Cardiac fibroblast (primary cell): ENCODE data around the gene CHGA.

Source experiments
- DNase-seq, 2 donors: peaks; one replicate each; pipeline versions ENCODE4 v3.0.0 to v3.0.0-alpha.2; 2010; ENCODE audit warnings: low read depth in 2 of 2
- H3K4me3 ChIP-seq, 2 donors: replicated peaks in 1 of 2; 1 replicate in 1 of 2; 2 replicates in 1 of 2; pipeline ENCODE4 v1.5.1; 2011; ENCODE audit warnings: low read depth in 2 of 2, low read length in 2 of 2, mild to moderate bottlenecking in 2 of 2, moderate library complexity in 1 of 2
- TF ChIP-seq, protein P1 (sequence below): IDR thresholded peaks from one replicate; pipeline ENCODE4 v1.5.1; 2011; ENCODE audit warnings: low read depth, mild to moderate bottlenecking, low read length, inconsistent platforms

The CHGA gene

DNA sequence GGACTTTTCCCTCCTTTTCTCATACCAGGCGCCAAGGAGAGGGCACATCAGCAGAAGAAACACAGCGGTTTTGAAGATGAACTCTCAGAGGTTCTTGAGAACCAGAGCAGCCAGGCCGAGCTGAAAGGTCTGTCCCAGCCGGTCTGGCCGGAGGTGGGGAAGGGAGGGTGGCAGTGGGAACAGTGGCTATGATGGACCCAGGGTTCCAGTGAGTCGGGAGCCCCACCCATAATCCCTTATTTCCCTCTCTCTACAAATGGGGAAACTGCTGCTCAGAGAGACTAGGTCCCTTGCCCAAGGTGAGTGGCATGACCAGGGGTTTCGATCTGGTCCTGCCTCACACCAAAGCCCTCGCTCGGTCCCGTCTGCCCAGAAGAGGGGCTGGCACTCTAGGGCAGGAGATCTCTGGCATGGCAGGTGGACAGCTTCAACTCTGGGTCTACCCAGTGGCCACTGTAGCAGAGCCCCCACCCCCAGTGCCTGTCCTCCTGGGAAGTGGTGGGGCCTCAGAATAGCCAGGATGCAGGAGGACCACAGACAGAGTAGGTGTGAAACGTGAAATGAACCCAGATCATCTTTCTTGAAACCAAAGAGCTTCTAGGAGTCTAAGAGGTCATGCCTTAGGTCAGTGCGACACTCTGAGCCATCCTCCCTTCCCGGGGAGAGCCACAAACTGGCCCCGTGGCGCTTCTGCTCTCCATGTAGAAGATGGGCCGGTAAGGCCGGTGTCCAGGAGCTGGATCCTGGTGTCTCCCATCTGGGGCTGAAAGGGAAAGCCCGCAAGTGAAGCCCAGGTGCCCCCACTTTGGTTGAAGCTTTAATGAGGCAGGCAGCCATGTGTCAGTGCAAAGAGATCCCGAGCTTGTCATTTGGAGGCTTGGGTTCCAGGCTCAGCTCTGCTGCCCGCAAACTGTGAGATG, 7.0 kb downstream of the CHGA start:
- no peak overlapping the region for H3K4me3 ChIP-seq
- DNase-seq = no peak
- TF ChIP-seq, protein P1, sequence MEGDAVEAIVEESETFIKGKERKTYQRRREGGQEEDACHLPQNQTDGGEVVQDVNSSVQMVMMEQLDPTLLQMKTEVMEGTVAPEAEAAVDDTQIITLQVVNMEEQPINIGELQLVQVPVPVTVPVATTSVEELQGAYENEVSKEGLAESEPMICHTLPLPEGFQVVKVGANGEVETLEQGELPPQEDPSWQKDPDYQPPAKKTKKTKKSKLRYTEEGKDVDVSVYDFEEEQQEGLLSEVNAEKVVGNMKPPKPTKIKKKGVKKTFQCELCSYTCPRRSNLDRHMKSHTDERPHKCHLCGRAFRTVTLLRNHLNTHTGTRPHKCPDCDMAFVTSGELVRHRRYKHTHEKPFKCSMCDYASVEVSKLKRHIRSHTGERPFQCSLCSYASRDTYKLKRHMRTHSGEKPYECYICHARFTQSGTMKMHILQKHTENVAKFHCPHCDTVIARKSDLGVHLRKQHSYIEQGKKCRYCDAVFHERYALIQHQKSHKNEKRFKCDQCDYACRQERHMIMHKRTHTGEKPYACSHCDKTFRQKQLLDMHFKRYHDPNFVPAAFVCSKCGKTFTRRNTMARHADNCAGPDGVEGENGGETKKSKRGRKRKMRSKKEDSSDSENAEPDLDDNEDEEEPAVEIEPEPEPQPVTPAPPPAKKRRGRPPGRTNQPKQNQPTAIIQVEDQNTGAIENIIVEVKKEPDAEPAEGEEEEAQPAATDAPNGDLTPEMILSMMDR = no peak

DNA sequence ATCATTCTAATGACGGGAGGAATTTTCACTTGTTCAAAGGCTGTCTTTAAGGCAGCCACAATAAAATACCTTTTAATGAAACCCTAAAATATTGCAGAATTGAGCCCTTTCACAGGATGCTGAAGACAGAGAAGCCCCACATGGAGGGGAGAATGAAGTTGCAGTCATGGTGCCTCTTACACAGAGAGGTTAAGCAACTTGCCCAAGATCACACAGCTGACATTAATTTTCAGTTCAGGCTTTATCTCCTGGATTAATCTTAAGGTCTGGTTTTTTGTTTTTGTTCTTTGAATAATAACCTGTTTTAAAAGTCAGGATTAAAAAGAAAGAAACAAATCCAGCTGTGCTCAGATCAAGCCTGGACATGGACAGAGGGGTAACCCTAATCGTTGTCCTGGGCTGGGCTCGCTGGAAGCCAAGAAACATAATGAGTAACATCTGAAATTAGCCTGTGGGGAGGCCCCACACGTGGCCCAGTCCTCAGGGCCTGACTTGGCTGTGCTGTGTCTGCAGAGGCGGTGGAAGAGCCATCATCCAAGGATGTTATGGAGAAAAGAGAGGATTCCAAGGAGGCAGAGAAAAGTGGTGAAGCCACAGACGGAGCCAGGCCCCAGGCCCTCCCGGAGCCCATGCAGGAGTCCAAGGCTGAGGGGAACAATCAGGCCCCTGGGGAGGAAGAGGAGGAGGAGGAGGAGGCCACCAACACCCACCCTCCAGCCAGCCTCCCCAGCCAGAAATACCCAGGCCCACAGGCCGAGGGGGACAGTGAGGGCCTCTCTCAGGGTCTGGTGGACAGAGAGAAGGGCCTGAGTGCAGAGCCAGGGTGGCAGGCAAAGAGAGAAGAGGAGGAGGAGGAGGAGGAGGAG, 8.0 kb downstream of the CHGA start:
- TF ChIP-seq, protein P1 = no peak

DNA sequence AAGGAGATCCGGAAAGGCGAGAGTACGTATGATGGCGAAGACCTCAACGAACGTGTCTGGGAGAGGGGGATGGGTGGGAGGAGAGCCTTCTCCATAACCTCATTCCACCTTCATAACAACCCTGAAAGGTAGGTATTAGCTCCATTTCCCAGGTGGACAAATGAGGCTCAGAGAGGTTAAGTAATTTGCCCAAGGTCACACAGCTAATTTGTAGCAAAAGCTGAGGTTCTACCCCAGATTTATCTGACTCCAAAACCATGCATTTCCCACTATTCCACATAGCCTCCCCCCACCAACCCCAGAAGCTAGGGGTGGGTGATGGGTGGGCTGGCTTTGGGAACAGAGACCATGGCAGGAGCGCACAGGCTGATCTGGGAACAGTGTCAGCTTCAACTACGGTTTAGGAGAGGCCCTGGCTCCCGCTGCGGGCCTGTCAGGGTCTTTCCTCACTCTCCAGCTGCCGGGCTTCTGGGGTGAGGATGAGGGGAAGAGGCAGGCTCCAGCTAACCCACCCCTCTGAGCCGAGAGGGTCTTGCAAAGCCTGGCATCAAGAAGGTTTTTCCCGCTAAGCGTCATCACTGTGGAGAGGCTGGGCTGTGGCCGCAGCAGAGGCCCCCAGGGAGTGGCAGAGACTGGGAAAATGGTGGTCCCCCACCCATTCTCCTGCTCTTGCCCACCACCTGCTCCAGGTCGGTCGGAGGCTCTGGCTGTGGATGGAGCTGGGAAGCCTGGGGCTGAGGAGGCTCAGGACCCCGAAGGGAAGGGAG, 8.9 kb downstream of the CHGA start:
- no peak for DNase-seq
- H3K4me3 ChIP-seq = no peak overlapping the region
- TF ChIP-seq, protein P1 = no peak

More for the DNA sequence above, 8.0 kb downstream of the CHGA start:
- no peak overlapping the region for H3K4me3 ChIP-seq
- DNase-seq = peak; percentile 14 to 45

DNA sequence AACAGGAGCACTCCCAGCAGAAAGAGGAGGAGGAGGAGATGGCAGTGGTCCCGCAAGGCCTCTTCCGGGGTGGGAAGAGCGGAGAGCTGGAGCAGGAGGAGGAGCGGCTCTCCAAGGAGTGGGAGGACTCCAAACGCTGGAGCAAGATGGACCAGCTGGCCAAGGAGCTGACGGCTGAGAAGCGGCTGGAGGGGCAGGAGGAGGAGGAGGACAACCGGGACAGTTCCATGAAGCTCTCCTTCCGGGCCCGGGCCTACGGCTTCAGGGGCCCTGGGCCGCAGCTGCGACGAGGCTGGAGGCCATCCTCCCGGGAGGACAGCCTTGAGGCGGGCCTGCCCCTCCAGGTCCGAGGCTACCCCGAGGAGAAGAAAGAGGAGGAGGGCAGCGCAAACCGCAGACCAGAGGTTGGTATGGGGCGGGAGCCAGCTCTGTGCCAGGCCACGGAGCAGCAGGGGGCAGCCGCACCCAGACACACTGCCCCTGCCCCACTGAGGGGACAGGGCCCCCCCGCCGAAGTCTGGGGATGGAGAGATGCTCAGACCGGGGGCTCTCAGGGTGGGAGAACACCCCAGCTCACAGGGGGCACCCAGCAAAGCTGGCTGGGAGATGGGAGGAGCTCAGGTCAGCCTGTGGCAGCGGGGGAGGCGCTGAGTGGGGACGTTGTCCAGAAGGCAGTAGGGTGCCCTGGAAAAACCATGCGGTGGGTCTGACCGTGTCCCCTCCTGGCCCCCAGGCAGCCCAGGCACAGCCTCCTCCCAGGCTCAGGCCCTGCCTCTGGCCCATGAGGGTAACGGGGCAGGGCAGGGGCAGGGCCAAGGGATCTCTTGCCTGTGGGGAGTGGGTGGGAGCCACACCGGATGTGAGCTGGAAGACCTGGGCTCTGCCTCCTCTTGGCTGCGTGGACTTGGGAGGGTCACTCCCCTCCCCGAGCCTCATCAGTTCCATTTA, 9.8 kb downstream of the CHGA start:
- TF ChIP-seq, protein P1 = no peak
- no peak overlapping the region for H3K4me3 ChIP-seq
- DNase-seq = no peak

DNA sequence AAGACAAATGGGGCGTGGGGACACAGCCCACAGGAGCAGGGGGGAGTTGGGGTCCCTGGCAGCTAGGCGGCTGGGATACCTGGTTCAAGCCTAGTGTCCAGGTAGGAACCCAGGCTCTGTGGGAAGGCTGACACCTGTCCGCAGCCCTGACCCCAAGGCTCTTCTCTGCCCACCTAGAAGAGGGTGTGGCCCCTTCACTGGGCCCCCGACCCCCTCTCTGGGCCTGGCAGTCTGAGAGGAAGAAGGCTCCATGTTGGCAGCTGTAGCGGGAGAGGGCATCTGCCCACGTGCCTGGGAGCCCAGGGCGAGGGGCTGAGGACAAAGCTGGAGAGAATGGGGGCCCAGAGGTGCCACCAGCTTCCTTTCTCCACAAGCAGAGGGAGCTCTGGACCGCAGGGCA, 10.5 kb downstream of the CHGA start:
- no peak for DNase-seq
- H3K4me3 ChIP-seq = no peak overlapping the region
- TF ChIP-seq, protein P1 = no peak
